TTC549 (cell line): ENCODE measurements around the gene PTPRG.
"Not testable (repeated sequence)": the region's sequence is repeated elsewhere in the genome, so short reads cannot be mapped to it uniquely, and the experiment has no call there.

Experiments used
- FAIRE-seq: peaks from 2 replicates; lab custom pipeline; 2012; peaks lifted over from hg19 to GRCh38; lab: Jason Lieb, UNC

The PTPRG gene

DNA sequence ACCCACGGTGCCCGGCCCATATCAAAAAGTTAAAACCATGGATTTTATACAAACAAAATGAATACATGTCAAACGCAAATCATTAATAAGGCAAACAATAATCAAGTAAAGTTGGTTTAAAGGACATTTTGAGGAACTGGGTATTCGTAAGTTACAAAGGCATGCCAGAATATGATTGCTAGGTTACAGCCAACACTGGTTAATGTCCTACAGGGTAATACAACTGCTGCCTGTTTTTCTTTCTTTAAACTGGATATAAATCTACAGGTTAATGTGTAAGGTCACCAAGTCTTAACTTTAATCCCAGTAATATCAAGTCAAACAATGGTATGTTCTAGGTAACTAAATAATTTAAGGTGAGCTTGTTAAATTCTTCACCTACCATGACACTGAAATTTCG is 166.1 kb downstream of the PTPRG start:
- no peak for FAIRE-seq

DNA sequence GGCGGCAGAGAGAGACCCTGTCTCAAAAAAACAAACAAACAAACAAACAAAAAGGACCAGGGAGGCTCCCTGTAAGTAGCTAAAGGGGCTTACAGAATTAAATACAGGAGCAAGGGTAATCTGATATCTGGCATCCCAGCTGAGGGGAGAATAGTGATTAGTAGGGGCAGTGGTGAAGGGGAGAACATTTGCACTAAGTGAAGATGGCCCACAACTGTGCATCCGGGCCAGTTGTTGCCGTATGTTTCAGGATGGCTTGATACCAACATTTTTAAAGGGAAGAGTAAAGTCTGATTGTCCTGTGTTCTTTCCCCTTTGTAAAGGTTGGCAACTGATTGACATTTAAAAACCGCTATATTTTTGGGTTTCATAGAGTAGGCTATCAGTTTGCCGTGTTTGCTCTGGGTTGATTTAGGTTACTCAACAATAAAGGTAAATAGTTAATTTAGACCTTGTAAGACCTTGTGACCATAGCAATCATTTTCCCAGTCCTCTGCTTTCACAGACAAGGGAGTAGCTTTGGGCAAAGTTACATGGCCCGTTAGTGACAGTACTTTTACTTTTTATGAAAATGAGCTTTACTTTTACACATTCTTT is 167.8 kb downstream of the PTPRG start:
- FAIRE-seq = no peak

DNA sequence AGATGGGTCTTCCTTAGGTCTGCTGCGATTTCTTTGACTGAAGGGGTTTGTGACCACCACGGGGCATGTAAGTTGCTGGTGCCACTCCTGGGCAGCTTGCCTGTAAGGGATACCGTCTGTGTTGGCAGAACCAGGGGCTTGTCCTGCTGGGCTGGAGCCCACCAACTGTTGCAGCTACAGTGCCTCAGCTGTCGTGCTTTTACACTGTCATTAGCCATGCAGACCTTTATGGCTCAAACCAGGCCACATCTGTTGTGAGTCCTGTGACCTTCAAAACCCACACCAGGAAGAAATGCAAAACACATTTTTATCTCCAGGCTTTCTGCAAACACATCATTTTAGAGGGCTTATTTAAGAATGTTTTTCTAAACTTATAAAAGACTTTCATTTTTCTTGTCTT is 168.7 kb downstream of the PTPRG start:
- FAIRE-seq = no peak

DNA sequence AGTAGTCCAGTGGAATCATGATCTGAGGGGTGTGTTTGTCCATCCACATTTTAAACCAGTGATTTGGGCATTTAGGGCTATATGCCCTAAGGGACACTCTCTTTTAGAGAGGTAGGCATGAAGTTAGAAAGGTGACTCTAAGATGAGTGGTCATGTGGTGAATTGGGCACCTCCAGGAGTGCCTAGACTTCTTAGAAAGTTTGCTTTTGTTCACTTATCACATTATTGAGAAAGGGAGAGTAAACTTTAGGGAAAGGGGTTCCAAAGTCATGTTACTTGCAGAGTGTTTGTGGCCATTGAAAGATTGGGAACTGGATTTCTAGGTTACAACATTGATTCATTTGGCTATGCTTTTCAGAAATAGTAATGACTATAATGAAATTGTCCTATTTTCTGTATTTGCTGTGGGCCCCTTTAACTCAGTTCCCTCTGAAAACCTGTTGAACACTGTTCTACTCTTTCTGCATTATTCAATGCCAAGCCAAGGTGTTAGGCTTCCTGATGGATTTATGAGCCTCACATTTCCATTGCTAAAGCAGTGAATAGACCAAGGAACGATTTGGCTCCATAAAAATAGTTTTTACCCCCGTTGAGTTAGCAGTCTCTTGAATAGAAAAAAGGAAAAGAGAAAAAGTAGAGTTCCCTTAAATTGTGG is 169.3 kb downstream of the PTPRG start:
- FAIRE-seq = no peak

DNA sequence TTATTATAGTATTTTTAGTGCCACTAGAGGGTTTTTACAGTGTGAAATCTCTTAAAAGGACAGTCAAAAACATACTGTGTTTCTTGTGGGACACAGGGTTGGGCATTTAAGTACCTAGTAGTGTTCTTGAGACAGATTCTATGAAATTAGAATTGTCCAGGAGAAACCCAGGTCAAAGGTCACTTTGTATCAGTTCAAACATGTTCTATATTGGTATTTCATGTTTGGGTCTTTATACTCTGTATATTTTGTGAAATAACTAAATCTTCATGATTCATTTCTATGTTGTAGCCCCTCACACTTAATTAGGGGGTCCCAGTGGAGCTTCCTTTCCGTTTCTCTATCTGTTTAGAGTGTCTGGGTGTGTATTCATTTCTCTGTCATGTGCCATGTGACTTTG is 171.6 kb downstream of the PTPRG start:
- FAIRE-seq = no peak

DNA sequence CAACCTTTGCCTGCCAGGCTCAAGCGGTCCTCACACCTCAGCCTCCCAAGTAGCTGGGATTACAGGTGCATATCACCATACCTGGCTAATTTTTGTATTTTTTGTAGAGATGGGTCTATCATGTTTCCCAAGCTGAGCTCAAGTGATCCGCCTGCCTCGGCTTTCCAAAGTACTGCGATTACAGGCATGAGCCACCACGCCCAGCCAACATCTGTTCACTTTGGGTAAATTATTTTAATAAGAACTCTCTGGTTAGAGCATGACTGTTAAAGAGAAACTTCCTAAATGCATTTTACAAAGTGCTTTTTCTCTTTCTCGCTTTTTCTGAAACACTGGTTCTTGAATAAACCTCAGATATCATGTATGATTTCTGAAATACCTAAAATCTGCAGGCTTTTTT is 172.5 kb downstream of the PTPRG start:
- FAIRE-seq = no peak

DNA sequence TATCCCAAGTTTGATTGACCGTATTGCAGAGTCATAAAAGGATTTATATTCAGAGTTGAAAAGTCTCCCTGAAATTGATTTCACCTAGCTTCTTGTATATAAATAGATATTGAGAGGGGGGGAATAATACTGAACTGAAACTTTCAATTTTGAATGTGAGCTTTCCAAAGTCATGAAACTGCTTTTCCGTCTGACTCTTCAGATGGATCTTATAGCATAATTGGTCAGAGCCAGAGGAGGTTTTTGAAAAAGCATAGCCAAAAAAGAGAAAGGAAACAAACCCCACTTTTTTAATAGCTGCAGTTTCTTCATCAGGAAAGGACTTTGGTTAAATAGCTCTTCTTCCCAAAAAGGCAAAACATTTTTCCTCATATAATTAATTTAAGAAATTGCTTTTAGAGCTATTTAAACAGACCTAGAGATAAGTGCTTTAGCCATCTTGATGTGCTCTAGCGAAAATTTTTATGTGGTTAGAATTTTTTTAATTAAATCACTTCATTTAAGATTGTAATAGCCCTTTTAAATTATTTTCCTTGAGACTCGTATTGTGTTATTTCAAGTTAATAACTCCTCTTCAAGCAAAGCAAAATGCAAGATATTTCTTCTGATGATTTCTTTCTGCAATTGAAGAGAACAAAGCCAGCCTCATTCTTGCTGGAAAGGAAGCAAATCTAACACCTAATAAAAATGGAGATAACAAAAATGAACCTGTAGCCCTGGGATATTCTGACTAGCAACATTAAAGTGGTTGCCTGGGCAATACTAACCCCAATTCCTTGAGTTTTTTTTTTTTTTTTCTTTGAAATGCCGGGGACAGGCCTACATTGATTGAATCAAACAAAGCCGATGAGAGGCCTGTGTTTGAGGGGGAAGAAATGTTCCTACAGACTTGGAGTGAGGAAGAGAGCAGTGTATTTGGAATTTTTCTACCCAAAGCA is 173.6 kb downstream of the PTPRG start:
- no peak for FAIRE-seq

DNA sequence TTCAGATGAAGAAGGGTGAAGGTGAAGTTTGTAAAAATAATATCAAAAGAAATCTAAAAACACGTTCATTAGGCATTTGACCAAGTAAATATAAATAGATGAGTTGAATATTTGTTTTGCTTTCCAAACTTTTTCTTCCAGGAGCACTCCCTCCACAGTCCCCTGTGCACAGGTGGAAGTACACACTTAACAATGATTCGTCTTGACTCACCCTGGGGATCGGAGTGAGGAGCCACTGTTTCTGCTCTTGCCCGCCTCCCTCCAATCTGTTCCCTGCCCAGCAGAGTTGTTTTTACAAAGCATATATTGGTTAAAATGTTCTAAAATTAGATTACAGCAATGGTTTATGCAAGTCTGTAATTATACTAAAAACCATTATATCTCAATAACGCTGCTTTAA is 175.1 kb downstream of the PTPRG start:
- no peak for FAIRE-seq

DNA sequence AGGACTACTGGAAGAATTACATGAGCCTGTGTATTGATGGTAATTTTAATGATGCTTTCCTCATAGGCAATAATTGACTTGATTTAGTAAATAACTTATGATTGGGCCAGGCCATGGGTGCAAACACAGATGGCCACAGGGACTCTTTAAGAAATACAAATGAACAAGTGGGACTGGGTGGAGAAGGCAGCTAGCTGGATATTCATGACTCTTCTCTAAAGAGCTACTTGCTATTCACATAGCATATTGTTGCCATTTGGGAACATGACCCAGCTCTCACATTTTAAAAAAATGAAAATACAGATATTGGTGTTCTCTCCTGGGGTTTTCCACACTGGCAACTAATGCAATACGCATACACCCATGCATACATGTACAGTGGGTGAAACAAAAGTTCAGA is 178.3 kb downstream of the PTPRG start:
- FAIRE-seq = no peak

DNA sequence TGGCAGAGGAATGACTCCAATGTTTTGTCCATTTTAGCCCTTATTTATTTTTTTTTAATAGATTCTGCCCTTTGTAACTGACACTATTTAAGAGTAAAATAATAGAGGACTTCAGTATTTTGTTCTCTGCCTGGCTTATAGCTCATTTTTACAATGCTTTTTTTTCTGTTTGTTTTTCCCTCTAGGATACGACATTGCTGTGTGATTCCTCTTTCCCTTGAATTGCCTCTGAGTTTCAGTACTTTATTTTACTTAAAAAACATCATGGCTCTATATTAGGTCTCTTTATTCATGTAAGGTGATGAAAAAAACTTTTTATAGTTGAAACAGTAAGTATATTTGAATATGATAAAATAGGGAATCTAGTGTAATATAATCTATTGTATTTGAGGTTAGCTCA is 179.1 kb downstream of the PTPRG start:
- FAIRE-seq = no peak

DNA sequence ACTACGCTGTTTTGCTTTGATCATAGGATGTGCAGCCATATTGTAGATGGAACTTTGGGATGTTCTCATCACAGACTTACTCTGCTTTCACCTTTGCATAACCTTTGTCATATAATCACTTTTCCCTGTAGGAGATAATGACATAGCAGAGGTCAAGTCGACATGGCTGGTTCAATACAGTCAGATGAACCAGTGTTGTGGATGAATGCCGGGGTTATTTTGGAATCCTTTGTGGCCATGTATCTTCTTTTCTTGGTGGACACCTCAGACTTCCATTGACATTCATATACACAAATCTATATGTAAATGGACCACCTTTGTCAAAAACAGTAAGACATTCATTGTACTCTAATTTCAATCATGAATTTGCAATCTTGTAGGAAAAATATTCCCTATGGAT is 180.2 kb downstream of the PTPRG start:
- FAIRE-seq = no peak

DNA sequence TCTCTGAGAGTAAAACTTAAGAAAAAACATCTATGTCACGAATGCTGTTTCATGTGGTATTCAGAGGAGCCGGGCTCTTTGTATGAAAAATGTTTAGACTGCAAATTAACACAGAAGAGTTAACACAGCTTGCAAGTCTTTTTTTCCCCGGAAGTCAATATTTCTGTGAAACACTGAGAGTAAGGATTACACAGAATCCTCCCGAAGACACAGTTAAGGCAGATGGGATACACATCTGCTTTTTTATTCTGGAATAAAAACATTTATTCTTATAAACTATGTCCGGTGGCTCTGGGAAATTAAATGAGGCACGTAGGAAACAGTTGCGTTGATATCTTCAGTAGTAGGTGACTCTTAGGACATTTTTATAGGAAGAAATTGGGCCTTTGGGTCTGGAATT is 180.6 kb downstream of the PTPRG start:
- FAIRE-seq = no peak

DNA sequence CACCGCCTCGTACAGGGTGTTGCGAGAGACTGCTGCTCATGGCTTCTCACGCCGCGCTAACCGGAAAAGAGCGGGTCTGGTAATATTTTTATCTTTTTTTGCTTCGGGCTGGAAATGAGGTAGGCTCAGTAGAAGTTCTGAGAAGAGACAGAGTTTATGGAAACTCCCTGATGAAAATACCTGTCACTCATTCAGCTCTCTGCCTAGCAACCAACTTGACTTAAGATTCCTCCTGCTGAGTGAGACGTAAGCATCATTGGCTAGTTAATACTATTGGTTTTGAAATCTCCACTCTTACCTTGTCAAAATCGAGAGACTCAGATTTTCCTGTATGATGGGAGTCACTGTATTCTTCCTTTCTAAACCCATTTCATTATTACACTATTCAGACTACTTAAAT is 181.7 kb downstream of the PTPRG start:
- no peak for FAIRE-seq

DNA sequence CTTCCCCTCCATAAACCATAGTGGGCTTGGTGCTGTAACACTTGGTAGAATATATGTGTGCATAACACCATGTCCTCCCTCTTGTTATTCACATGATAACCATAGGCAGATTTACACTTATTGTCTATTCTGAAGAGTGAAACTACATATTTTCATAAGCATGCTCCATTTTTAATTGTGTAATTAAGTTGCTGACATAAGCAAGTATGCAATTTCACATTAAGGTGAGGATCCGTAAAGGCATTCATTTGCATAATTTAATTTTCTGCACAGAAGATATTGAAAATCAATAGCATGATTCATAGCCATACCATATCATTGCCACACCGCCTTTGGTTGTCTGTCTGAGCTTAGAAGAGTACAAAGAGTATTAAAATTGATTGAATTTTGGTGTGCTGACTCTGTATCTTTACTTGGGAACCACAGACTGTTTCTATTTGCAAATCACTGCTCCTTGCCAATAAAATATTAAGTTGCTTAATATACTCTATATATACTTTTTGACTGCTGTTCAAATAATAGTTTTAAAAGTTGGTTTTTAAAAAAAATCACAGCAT is 182.4 kb downstream of the PTPRG start:
- no peak for FAIRE-seq

DNA sequence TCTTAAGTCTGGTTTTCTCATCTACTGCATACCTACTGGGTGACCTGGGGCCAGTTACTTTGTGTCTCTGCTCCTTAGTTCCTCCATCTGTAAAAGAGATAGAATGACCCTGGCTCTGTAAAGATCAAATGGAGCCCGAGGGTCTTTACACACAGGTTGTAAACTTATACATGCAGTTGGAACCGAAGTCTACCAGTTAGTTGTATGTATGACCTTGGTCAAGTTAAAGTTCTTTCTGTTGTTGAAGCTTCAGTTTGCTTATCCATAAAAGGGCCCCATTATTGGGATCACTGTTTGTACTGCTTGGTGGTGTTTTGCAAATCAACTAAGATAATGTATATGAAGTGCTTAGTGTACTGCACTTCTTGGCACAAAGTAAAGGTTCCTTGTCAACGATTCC is 186.9 kb downstream of the PTPRG start:
- no peak for FAIRE-seq

DNA sequence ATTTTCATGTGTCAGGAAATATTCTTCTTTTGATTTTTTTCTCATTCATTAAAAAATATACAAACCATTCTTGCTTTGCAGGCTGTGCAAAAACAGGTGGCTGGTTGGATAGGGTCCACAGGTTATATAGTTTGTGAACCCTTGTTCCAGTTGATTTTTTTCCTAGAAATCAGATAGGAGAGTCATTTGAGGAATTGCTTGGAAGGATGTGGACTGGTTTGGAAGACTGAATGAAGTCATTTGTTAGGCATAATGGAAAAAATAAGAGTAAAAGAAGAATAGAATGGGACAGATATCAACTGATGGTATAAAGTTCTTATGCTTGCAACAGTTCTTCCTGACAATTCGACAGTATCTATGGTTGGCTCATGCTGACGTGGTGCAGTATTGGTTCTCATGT is 189.4 kb downstream of the PTPRG start:
- FAIRE-seq = no peak

DNA sequence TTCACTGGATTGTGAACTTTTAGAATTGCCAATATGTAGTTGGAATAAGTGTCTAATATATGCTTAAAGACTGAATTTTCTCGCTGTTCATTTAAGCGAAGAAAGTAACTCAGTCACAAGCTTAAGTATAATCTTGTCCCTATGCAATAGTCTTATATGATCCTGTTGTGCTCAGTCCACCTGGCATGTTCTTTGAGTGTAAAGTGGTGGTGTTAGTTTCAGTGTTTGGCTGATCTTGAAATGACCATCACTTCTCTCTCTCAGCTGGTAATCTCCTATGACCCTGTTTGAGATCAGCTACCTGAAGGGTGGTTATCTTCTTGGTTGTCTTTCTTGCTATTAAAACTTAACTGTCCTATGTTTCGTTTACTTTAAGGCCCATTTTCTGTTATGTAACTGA is 197.5 kb downstream of the PTPRG start:
- FAIRE-seq = no peak

DNA sequence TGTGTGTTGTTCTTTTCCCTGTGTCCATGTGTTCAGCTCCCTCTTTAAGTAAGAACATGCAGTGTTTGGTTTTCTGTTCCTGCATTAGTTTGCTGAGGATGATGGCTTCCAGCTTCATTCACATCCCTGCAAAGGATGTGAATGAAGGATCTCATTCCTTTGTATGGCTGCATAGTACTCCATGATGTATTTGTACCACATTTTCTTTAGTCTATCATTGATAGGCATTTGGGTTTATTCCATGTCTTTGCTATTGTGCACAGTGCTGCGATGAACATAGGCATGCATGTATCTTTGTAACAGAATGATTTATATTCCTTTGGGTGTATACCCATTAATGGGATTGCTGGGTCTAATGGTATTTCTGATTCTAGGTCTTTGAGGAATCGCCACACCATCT is 199.4 kb downstream of the PTPRG start:
- FAIRE-seq = not testable (repeated sequence)

DNA sequence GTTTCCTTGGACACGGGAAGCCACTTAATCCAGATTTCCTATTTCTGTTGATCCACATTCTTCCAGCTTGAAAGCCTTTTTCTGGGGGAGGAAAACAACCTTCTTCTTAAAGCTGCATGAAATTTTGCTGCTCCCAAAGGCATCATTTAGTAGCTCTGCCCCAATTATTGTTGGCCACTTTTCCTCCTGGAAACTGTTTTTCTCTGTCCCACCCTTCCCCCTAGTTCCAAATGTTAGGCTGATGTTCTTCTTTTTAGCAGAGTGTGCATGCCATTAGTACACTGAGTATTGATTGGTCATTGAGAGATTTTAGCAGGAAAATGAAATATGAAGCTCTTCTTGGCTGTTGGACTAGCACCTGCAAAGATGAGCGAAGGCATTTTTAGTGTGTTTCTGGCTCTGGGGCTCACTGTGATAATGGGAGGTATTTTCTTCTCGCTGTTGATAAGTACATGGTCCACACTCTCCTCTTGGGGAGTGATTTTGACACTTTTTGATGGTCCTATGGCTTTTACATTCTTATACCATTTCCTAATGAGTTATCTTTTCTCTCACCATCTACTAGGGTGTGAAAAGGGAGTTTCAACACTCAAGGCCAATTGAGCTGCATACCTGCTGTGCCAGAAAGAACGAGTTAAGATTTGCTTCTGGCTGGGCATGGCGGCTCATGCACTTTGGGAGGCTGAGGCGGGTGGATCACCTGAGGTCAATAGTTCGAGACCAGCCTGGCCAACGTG is 200.5 kb downstream of the PTPRG start:
- FAIRE-seq = no peak

DNA sequence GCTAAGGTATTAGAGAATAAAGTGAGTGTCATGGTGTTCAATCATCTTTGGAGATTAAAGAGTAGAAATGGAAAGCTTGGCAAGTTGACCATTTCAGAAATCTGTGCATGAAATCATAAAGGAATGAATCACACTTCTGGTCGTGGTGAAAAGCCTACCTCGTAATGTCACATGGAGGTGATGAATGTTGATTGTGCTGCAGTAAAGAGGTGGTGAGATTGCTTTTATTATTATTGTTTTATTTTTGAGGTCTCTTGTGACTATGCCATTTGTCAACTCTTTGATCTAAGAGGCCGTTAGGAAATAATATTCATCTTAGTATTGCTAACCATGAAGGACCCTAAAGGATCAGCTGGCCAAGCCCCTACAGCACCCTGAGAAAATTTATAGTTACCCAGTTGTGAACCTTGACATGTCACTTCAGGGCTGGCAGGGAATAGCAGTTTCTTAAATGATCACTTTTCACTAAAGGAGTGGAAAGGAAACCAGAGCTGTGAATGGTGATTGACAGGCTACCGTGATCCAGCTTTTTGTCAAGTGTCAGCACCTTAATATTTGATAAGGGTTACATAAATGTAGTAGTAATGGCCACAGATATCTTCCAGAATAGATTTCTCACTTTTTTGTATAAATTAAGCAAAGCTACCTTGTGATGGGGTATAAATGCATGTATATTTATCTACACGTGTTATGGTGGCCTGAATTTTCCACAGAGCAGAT is 203.9 kb downstream of the PTPRG start:
- no peak for FAIRE-seq

DNA sequence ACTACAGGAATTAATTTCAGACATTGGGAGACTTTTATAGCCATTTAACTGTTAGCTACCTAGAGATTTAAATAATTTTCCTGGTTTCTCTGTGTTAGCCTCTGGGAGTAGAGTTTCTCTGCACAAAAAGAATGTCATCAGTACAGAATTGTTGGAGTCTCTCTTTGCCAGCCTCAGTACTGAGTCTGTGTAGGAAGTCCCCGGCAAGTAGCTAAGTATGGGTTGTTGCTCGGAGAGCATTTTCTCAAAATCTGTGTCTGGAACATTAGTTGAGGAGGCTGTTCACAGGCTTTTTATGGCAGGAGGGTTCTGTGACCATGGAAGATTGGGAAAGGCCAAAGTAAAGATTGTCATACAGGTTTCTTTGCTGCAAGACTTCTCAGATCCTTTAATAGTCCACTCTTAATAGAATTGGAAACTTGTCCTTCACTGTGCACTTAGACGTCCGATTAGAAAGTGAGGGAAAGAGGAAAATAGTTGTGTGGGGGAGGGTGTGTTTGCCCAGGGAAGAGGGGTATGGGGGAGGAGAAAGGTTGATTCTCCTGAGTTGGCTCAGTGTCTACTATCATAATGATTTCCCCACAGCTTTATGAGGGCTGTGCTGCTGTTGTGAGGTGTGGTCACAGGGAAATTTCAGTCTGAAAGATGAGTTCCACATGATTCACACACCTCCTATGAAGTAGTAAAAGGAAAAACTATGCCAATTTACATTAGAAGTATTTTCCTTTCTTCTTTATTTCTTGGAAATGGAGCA is 207.1 kb downstream of the PTPRG start:
- no peak for FAIRE-seq
